ENCODE results near the gene MIAT.

DNA sequence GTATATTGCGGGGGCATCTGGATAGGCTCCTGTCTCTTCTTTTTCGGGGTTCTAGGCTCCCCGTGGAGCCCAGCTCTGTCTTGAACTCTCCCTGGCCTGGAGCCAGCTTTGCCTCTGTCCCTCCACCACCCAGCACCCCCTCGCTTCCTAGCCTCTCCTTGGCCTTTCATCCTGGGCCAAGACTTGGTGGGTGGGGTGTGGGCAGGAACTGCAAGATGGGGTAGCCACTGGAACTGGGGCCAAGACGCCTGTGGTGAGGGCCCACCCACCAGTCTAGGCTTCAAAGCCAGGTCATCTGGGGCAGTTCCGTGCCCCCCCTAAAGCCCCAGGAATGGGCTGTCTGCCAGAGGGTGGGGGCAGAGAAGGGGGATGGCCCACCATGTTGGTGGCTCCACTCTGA lies 37.9 kb upstream of the MIAT start:
- TF ChIP-seq POLR2A (IDR thresholded peaks at IDR 0.05; ENCODE audit: low read length) (no peak), GATA1 (IDR thresholded peaks at IDR 0.05; ENCODE audit: low read depth, low read length) (no peak)

Data from erythroblast (primary cell).